HL-60 (cell line): ENCODE measurements around the gene ADAMTSL4.

Source experiments
- POLR2AphosphoS5 ChIP-seq: IDR thresholded peaks from 2 replicates; pipeline ENCODE4 v1.6.1; 2012; ENCODE audit warnings: low read depth
- SPI1 ChIP-seq: IDR thresholded peaks from 2 replicates; pipeline ENCODE4 v1.6.1; 2012; ENCODE audit warnings: low read depth, mild to moderate bottlenecking, borderline replicate concordance
- TF ChIP-seq, protein P1 (sequence below): IDR thresholded peaks from one replicate; pipeline ENCODE4 v1.5.1; 2011; ENCODE audit warnings: low read length, control low read depth, inconsistent platforms; ENCODE audit not compliant: insufficient read depth
- TF ChIP-seq, protein P2 (sequence below): IDR thresholded peaks from 2 replicates; pipeline ENCODE4 v1.6.1; 2012; ENCODE audit warnings: low read depth; ENCODE audit not compliant: insufficient replicate concordance

DNA sequence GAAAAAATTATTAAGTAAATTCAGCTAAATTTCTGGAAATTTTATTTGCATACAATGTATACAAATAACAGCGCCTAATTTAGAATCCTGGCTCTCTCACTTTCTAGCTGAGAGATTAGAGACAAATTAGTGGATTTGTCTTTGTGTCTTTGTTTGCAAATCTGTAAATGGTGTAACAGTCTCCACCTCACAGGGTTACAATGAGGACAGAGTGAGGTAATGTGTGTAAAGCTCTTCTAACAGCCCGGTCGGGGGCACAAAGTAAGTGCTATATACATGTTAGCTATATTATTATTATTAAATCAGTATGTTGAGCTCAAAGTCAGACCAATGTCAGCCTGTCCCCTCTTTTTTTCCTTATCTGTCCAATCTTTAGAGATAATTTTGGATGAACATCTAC, 5.0 kb upstream of the ADAMTSL4 start:
- TF ChIP-seq, protein P1, sequence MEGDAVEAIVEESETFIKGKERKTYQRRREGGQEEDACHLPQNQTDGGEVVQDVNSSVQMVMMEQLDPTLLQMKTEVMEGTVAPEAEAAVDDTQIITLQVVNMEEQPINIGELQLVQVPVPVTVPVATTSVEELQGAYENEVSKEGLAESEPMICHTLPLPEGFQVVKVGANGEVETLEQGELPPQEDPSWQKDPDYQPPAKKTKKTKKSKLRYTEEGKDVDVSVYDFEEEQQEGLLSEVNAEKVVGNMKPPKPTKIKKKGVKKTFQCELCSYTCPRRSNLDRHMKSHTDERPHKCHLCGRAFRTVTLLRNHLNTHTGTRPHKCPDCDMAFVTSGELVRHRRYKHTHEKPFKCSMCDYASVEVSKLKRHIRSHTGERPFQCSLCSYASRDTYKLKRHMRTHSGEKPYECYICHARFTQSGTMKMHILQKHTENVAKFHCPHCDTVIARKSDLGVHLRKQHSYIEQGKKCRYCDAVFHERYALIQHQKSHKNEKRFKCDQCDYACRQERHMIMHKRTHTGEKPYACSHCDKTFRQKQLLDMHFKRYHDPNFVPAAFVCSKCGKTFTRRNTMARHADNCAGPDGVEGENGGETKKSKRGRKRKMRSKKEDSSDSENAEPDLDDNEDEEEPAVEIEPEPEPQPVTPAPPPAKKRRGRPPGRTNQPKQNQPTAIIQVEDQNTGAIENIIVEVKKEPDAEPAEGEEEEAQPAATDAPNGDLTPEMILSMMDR = no peak
- TF ChIP-seq POLR2AphosphoS5 (no peak), SPI1 (no peak)
- TF ChIP-seq, protein P2, sequence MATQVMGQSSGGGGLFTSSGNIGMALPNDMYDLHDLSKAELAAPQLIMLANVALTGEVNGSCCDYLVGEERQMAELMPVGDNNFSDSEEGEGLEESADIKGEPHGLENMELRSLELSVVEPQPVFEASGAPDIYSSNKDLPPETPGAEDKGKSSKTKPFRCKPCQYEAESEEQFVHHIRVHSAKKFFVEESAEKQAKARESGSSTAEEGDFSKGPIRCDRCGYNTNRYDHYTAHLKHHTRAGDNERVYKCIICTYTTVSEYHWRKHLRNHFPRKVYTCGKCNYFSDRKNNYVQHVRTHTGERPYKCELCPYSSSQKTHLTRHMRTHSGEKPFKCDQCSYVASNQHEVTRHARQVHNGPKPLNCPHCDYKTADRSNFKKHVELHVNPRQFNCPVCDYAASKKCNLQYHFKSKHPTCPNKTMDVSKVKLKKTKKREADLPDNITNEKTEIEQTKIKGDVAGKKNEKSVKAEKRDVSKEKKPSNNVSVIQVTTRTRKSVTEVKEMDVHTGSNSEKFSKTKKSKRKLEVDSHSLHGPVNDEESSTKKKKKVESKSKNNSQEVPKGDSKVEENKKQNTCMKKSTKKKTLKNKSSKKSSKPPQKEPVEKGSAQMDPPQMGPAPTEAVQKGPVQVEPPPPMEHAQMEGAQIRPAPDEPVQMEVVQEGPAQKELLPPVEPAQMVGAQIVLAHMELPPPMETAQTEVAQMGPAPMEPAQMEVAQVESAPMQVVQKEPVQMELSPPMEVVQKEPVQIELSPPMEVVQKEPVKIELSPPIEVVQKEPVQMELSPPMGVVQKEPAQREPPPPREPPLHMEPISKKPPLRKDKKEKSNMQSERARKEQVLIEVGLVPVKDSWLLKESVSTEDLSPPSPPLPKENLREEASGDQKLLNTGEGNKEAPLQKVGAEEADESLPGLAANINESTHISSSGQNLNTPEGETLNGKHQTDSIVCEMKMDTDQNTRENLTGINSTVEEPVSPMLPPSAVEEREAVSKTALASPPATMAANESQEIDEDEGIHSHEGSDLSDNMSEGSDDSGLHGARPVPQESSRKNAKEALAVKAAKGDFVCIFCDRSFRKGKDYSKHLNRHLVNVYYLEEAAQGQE = no peak
